ENCODE results near the gene KLHDC4. TPM values are rescaled to one million over a fixed set of nuclear protein-coding genes. Genes with fewer than 3 reads are reported as not detected.

KLHDC4 gene
- polyA plus RNA-seq, 3 donors, result 11.2 to 26.4 (median 12.6) TPM

GRCh38 chr16:87754535-87754934 lies 11.3 kb downstream of the KLHDC4 start:
- Mint-ChIP-seq H3K27me3 (ENCODE audit: low read depth in 3 of 3) (peaks cover 0 to 2% (median 0%) of the 10 kb centered on the region in 3 donors), H3K9me3 (no peaks in the 10 kb centered on the region), H3K36me3 (peaks cover 84 to 96% of the 10 kb centered on the region in 2 donors), H3K27ac (peak overlapping the region in 2 of 7 donors; percentile 13 to 30), H3K4me1 (no peaks in the 10 kb centered on the region), H3K4me3 (no peak overlapping the region)
- no peak overlapping the region for H3K27ac ChIP-seq (ENCODE audit: low read depth in 1 of 2, low read length in 2 of 2)
- no peak overlapping the region for H2AFZ ChIP-seq (ENCODE audit: insufficient read depth, low read depth, low read length, poor library complexity, severe bottlenecking)
- no peaks in the 10 kb centered on the region for H3K9me3 ChIP-seq (replicated peaks in 1 of 2; ENCODE audit: control insufficient read depth in 1 of 2, insufficient read depth in 1 of 2, low read length in 2 of 2)
- no peak for TF ChIP-seq CTCF (IDR thresholded peaks at IDR 0.05)
- no peak overlapping the region for H3K4me2 ChIP-seq (replicated peaks; ENCODE audit: extremely low read depth, low read length, poor library complexity, severe bottlenecking)
- intact Hi-C loops (cut with micrococcal nuclease), result no loop called here
- no peaks in the 10 kb centered on the region for H4K20me1 ChIP-seq (ENCODE audit: insufficient read depth, low read length)
- H3K4me3 ChIP-seq (replicated peaks in 1 of 3; ENCODE audit: low read depth in 2 of 3, low read length in 3 of 3), result no peak overlapping the region
- H3K79me2 ChIP-seq (ENCODE audit: insufficient read depth, low read length), result no peaks in the 10 kb centered on the region
- H3K9ac ChIP-seq (ENCODE audit: insufficient read depth, low read length, poor library complexity, severe bottlenecking), result no peak overlapping the region
- no peak for DNase-seq
- H3K4me1 ChIP-seq (ENCODE audit: control insufficient read depth in 1 of 2, insufficient read depth in 2 of 2, low read length in 2 of 2), result no peaks in the 10 kb centered on the region
- WGBS (ENCODE audit: insufficient coverage), result 93% methylated on average over 10 of the region's 11 CpGs
- H3K27me3 ChIP-seq (ENCODE audit: control insufficient read depth in 2 of 2, insufficient read depth in 2 of 2, low read length in 2 of 2), result no peaks in the 10 kb centered on the region
- peaks cover 69 to 93% of the 10 kb centered on the region in 2 donors for H3K36me3 ChIP-seq (replicated peaks in 1 of 2; ENCODE audit: control insufficient read depth in 1 of 2, insufficient read depth in 2 of 2, low read length in 2 of 2)

- Mint-ChIP-seq H3K36me3 (peaks cover 77 to 91% of the 10 kb centered on the region in 2 donors), H3K27ac (peak overlapping the region in 1 of 7 donors; percentile 40), H3K4me1 (no peaks in the 10 kb centered on the region), H3K4me3 (no peak overlapping the region), H3K27me3 (ENCODE audit: low read depth in 3 of 3) (peaks cover 0 to 2% (median 1%) of the 10 kb centered on the region in 3 donors), H3K9me3 (no peaks in the 10 kb centered on the region)
- H3K4me2 ChIP-seq (replicated peaks; ENCODE audit: extremely low read depth, low read length, poor library complexity, severe bottlenecking), result no peak overlapping the region
- no peaks in the 10 kb centered on the region for H3K4me1 ChIP-seq (ENCODE audit: control insufficient read depth in 1 of 2, insufficient read depth in 2 of 2, low read length in 2 of 2)
- H3K4me3 ChIP-seq (replicated peaks in 1 of 3; ENCODE audit: low read depth in 2 of 3, low read length in 3 of 3), result no peak overlapping the region
- no peak overlapping the region for H2AFZ ChIP-seq (ENCODE audit: insufficient read depth, low read depth, low read length, poor library complexity, severe bottlenecking)
- no peaks in the 10 kb centered on the region for H3K9me3 ChIP-seq (replicated peaks in 1 of 2; ENCODE audit: control insufficient read depth in 1 of 2, insufficient read depth in 1 of 2, low read length in 2 of 2)
- H3K36me3 ChIP-seq (replicated peaks in 1 of 2; ENCODE audit: control insufficient read depth in 1 of 2, insufficient read depth in 2 of 2, low read length in 2 of 2), result peaks cover 71 to 87% of the 10 kb centered on the region in 2 donors
- no peaks in the 10 kb centered on the region for H3K27me3 ChIP-seq (ENCODE audit: control insufficient read depth in 2 of 2, insufficient read depth in 2 of 2, low read length in 2 of 2)
- H3K27ac ChIP-seq (ENCODE audit: low read depth in 1 of 2, low read length in 2 of 2), result no peak overlapping the region
- no peak for DNase-seq
- H3K79me2 ChIP-seq (ENCODE audit: insufficient read depth, low read length), result no peaks in the 10 kb centered on the region
- no peak for TF ChIP-seq CTCF (IDR thresholded peaks at IDR 0.05)
- 92% methylated on average over 14 of the region's 22 CpGs for WGBS (ENCODE audit: insufficient coverage)
- no peak overlapping the region for H3K9ac ChIP-seq (ENCODE audit: insufficient read depth, low read length, poor library complexity, severe bottlenecking)
- intact Hi-C loops (cut with micrococcal nuclease), result no loop called here
- H4K20me1 ChIP-seq (ENCODE audit: insufficient read depth, low read length), result no peaks in the 10 kb centered on the region
Observed at GRCh38 chr16:87747626-87748414, 18.0 kb downstream of the KLHDC4 start.

All from CD14-positive monocyte (primary cell).